HCT116 (cell line): ENCODE measurements around the gene CALN1. TPM values are rescaled to one million over a fixed set of nuclear protein-coding genes. Genes with fewer than 3 reads are reported as not detected.

Source experiments
- ATAC-seq: fragments of 200-7000 bp; cut with Tn5 transposase; 2 replicates; pipeline ENCODE4 v1.9.1; 2020; ENCODE audit warnings: mild to moderate bottlenecking, moderate library complexity
- BruUV-seq: library from RNA; stranded (reverse); fragments of 400-500 nt; replicated peaks from 2 replicates; lab custom pipeline; 2021; lab: Mats Ljungman, UMichigan
- CTCF ChIA-PET: fragments of 300-600 bp; sonication (Branson Sonifier 250); formaldehyde crosslinking; loops from one replicate; lab custom pipeline; 2021; ENCODE audit warnings: antibody characterized with exemption; lab: Charles Lee
- POLR2A ChIA-PET: fragments of 300-600, 350-600 bp; sonication (Branson Sonifier 250); formaldehyde crosslinking; loops from one replicate; lab custom pipeline; 2021; ENCODE audit warnings: antibody characterized with exemption; lab: Charles Lee
- RAD21 ChIA-PET, 2 experiments: fragments of 300-600 bp; sonication (Branson Sonifier 250); formaldehyde crosslinking; loops; one replicate each; lab custom pipeline; 2023; ENCODE audit warnings: low total read pairs in 2 of 2; ENCODE audit not compliant: uncharacterized antibody in 2 of 2, unreplicated experiment in 2 of 2, low non-redundant PET in 1 of 2; lab: Charles Lee
- DNase-seq: peaks from one replicate; pipeline ENCODE4 v3.0.0-alpha.2; 2010; ENCODE audit warnings: low read depth, low spot score
- H2AFZ ChIP-seq: fragments of 200-600 bp; shearing (Covaris generic), sonication (generic); 2 replicates; pipeline ENCODE4 v1.6.1; 2017; ENCODE audit warnings: low read depth, mixed run types, mixed read lengths, antibody characterized with exemption, low read length; ENCODE audit not compliant: poor library complexity, severe bottlenecking
- H3K27ac ChIP-seq: 2 replicates; pipeline ENCODE4 v1.5.1; 2012; ENCODE audit warnings: low read depth, low read length
- H3K27me3 ChIP-seq: fragments of 200-600 bp; sonication (generic); 2 replicates; pipeline ENCODE4 v1.6.1; 2016; ENCODE audit warnings: mixed run types, low read length, mixed read lengths; ENCODE audit not compliant: insufficient read depth
- H3K36me3 ChIP-seq, 2 experiments: fragments of 200-500 bp in 1 of 2; fragments of 200-600 bp in 1 of 2; sonication (Bioruptor generic) in 1 of 2; sonication (generic) in 1 of 2; 2 replicates each; pipeline versions ENCODE4 v1.5.1 to v1.6.1; 2014 to 2016; ENCODE audit warnings: low read length in 2 of 2, inconsistent platforms in 1 of 2, mixed read lengths in 1 of 2, mixed run types in 1 of 2; ENCODE audit not compliant: insufficient read depth in 2 of 2, control insufficient read depth in 1 of 2
- H3K4me1 ChIP-seq, 2 experiments: fragments of 200-600 bp in 1 of 2; sonication (generic) in 1 of 2; 2 replicates each; pipeline versions ENCODE4 v1.5.1 to v1.6.1; 2012 to 2017; ENCODE audit warnings: low read length in 2 of 2, inconsistent platforms in 1 of 2, mild to moderate bottlenecking in 1 of 2, mixed read lengths in 1 of 2, mixed run types in 1 of 2, moderate library complexity in 1 of 2; ENCODE audit not compliant: insufficient read depth in 2 of 2, control insufficient read depth in 1 of 2
- H3K4me2 ChIP-seq: fragments of 200-600 bp; sonication (generic); 2 replicates; pipeline ENCODE4 v1.6.1; 2017; ENCODE audit warnings: mixed run types, low read length, mixed read lengths
- H3K4me3 ChIP-seq, 2 experiments: fragments of 200-600 bp in 1 of 2; sonication (generic) in 1 of 2; replicated peaks in 1 of 2; 2 replicates each; pipeline ENCODE4 v1.5.1; 2011 to 2016; ENCODE audit warnings: low read length in 2 of 2, control low read depth in 1 of 2, low read depth in 1 of 2, mild to moderate bottlenecking in 1 of 2, mixed read lengths in 1 of 2, mixed run types in 1 of 2
- H3K79me2 ChIP-seq: fragments of 200-600 bp; sonication (generic); 2 replicates; pipeline ENCODE4 v1.6.1; 2017; ENCODE audit warnings: mild to moderate bottlenecking, mixed run types, low read length, moderate library complexity, mixed read lengths; ENCODE audit not compliant: insufficient read depth
- H3K9ac ChIP-seq: fragments of 200-600 bp; sonication (generic); 2 replicates; pipeline ENCODE4 v1.6.1; 2016; ENCODE audit warnings: low read length, mixed read lengths
- H3K9me2 ChIP-seq: fragments of 200-600 bp; sonication (generic), shearing (Covaris generic); 2 replicates; pipeline ENCODE4 v1.6.1; 2017; ENCODE audit warnings: mixed run types, mild to moderate bottlenecking, moderate library complexity; ENCODE audit not compliant: insufficient read depth
- H3K9me3 ChIP-seq, 2 experiments: fragments of 200-500 bp in 1 of 2; fragments of 200-600 bp in 1 of 2; sonication (Bioruptor generic) in 1 of 2; sonication (generic) in 1 of 2; 2 replicates each; pipeline ENCODE4 v1.6.1; 2014 to 2017; ENCODE audit warnings: low read length in 2 of 2, mixed read lengths in 2 of 2, inconsistent platforms in 1 of 2, low read depth in 1 of 2, mild to moderate bottlenecking in 1 of 2, mixed run types in 1 of 2, moderate library complexity in 1 of 2; ENCODE audit not compliant: control insufficient read depth in 1 of 2, insufficient read depth in 1 of 2
- H4K20me1 ChIP-seq: fragments of 200-600 bp; sonication (generic), shearing (Covaris generic); 2 replicates; pipeline ENCODE4 v1.6.1; 2017; ENCODE audit warnings: mixed run types, mild to moderate bottlenecking, moderate library complexity; ENCODE audit not compliant: insufficient read depth
- CEBPB ChIP-seq: IDR thresholded peaks from 2 replicates; pipeline ENCODE4 v1.6.1; 2012; ENCODE audit warnings: low read depth
- ELF1 ChIP-seq: IDR thresholded peaks from 2 replicates; pipeline ENCODE4 v1.6.1; 2012; ENCODE audit warnings: low read depth, borderline replicate concordance
- EZH2 ChIP-seq: fragments of 200-600 bp; sonication (generic); IDR thresholded peaks from 2 replicates; pipeline ENCODE4 v1.6.1; 2017; ENCODE audit warnings: antibody characterized with exemption, mixed run types
- EZH2phosphoT487 ChIP-seq: fragments of 200-600 bp; IDR thresholded peaks from 2 replicates; pipeline ENCODE4 v1.6.1; 2018; ENCODE audit warnings: antibody characterized with exemption, borderline replicate concordance
- FOSL1 ChIP-seq: IDR thresholded peaks from 2 replicates; pipeline ENCODE4 v1.6.1; 2012; ENCODE audit warnings: low read depth
- JUND ChIP-seq: IDR thresholded peaks from 2 replicates; pipeline ENCODE4 v1.6.1; 2012
- POLR2AphosphoS5 ChIP-seq: IDR thresholded peaks from 2 replicates; pipeline ENCODE4 v1.6.1; 2011; ENCODE audit warnings: mild to moderate bottlenecking, low read depth, low read length, moderate library complexity
- RAD21 ChIP-seq: IDR thresholded peaks from 2 replicates; pipeline ENCODE4 v1.6.1; 2012; ENCODE audit warnings: low read depth, mild to moderate bottlenecking
- SIN3A ChIP-seq: IDR thresholded peaks from 2 replicates; pipeline ENCODE4 v1.6.1; 2012; ENCODE audit warnings: low read depth
- SP1 ChIP-seq: IDR thresholded peaks from 2 replicates; pipeline ENCODE4 v1.6.1; 2012; ENCODE audit warnings: low read depth
- TCF7L2 ChIP-seq: IDR thresholded peaks from 2 replicates; pipeline ENCODE4 v1.7.0; 2011; ENCODE audit warnings: borderline replicate concordance, inconsistent platforms; ENCODE audit not compliant: insufficient read depth, insufficient read length; ENCODE audit errors: extremely low read depth
- YY1 ChIP-seq: IDR thresholded peaks from 2 replicates; pipeline ENCODE4 v1.6.1; 2011; ENCODE audit warnings: low read length, low read depth, moderate library complexity, mild to moderate bottlenecking; ENCODE audit not compliant: insufficient replicate concordance; ENCODE audit errors: extremely low read depth
- ZFX ChIP-seq: fragments of 450-650 bp; IDR thresholded peaks from 2 replicates; pipeline ENCODE4 v1.6.1; 2017
- intact Hi-C: fragments of 100-400 bp; cut with micrococcal nuclease; formaldehyde crosslinking; loops from 2 replicates; pipeline ENCODE4 v1.10.0; 2022
- total RNA-seq: library from RNA; stranded (reverse); gene quantifications from one replicate; pipeline ENCODE4 v1.2.1, GENCODE V29; 2021; ENCODE audit not compliant: unreplicated experiment
- TF ChIP-seq, protein P1 (sequence below): IDR thresholded peaks from 2 replicates; pipeline ENCODE4 v1.6.1; 2012; ENCODE audit warnings: low read depth
- TF ChIP-seq, protein P2 (sequence below): IDR thresholded peaks from 2 replicates; pipeline ENCODE4 v1.6.1; 2011; ENCODE audit warnings: mild to moderate bottlenecking, low read length, moderate library complexity; ENCODE audit not compliant: insufficient replicate concordance; ENCODE audit errors: extremely low read depth
- TF ChIP-seq, protein P3 (sequence below): IDR thresholded peaks from 2 replicates; pipeline ENCODE4 v1.6.1; 2012

CALN1 gene
- total RNA-seq, 1 experiment from 2014 or later: 0.17 TPM

DNA sequence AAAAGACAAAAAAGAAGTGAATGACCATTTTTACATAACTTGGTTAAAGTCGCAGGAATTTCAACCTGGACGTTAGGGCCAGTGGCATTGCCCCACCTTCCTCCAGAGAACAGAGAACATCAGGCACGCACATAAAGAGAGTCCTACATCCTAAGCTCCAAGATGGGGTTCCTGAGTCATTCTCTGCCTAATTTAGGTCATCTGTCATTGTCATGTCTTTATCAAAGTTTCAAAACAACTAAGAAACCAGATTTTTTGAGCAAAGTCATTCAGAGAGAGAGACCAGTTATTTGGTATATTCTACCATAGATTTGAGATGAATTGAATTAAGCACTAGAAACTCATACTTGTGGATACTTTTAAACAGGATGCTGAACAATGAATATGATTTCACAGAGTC is 241.7 kb downstream of the CALN1 start:
- ChIA-PET POLR2A (no interaction called here), RAD21 (no interaction called here), CTCF (no interaction called here)
- ATAC-seq (no peak), DNase-seq (no peak)
- H3K9me3 ChIP-seq: no peaks in the 10 kb centered on the region; a peak in 1 of 4 replicates
- no peaks in the 10 kb centered on the region for H3K9me2 ChIP-seq
- no peaks in the 10 kb centered on the region for H3K27me3 ChIP-seq
- BruUV-seq: no TSS peak
- intact Hi-C loops: no loop called here
- no peaks in the 10 kb centered on the region for H3K36me3 ChIP-seq
- TF ChIP-seq, protein P1, sequence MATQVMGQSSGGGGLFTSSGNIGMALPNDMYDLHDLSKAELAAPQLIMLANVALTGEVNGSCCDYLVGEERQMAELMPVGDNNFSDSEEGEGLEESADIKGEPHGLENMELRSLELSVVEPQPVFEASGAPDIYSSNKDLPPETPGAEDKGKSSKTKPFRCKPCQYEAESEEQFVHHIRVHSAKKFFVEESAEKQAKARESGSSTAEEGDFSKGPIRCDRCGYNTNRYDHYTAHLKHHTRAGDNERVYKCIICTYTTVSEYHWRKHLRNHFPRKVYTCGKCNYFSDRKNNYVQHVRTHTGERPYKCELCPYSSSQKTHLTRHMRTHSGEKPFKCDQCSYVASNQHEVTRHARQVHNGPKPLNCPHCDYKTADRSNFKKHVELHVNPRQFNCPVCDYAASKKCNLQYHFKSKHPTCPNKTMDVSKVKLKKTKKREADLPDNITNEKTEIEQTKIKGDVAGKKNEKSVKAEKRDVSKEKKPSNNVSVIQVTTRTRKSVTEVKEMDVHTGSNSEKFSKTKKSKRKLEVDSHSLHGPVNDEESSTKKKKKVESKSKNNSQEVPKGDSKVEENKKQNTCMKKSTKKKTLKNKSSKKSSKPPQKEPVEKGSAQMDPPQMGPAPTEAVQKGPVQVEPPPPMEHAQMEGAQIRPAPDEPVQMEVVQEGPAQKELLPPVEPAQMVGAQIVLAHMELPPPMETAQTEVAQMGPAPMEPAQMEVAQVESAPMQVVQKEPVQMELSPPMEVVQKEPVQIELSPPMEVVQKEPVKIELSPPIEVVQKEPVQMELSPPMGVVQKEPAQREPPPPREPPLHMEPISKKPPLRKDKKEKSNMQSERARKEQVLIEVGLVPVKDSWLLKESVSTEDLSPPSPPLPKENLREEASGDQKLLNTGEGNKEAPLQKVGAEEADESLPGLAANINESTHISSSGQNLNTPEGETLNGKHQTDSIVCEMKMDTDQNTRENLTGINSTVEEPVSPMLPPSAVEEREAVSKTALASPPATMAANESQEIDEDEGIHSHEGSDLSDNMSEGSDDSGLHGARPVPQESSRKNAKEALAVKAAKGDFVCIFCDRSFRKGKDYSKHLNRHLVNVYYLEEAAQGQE: no peak
- TF ChIP-seq SP1: no peak
- no peak for TF ChIP-seq EZH2phosphoT487
- no peak for TF ChIP-seq CEBPB
- no peak for TF ChIP-seq RAD21
- TF ChIP-seq YY1: no peak
- TF ChIP-seq, protein P2, sequence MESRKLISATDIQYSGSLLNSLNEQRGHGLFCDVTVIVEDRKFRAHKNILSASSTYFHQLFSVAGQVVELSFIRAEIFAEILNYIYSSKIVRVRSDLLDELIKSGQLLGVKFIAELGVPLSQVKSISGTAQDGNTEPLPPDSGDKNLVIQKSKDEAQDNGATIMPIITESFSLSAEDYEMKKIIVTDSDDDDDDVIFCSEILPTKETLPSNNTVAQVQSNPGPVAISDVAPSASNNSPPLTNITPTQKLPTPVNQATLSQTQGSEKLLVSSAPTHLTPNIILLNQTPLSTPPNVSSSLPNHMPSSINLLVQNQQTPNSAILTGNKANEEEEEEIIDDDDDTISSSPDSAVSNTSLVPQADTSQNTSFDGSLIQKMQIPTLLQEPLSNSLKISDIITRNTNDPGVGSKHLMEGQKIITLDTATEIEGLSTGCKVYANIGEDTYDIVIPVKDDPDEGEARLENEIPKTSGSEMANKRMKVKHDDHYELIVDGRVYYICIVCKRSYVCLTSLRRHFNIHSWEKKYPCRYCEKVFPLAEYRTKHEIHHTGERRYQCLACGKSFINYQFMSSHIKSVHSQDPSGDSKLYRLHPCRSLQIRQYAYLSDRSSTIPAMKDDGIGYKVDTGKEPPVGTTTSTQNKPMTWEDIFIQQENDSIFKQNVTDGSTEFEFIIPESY: no peak
- no peak for TF ChIP-seq POLR2AphosphoS5
- no peak for TF ChIP-seq JUND
- TF ChIP-seq FOSL1: no peak
- TF ChIP-seq ELF1: no peak
- no peak for TF ChIP-seq ZFX
- TF ChIP-seq EZH2: no peak
- no peak for TF ChIP-seq TCF7L2
- no peak for TF ChIP-seq SIN3A
- TF ChIP-seq, protein P3, sequence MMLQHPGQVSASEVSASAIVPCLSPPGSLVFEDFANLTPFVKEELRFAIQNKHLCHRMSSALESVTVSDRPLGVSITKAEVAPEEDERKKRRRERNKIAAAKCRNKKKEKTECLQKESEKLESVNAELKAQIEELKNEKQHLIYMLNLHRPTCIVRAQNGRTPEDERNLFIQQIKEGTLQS: no peak
- no peak overlapping the region for H3K27ac ChIP-seq
- H3K4me1 ChIP-seq: no peaks in the 10 kb centered on the region
- no peak overlapping the region for H3K4me2 ChIP-seq
- H4K20me1 ChIP-seq: no peaks in the 10 kb centered on the region
- H3K9ac ChIP-seq: no peak overlapping the region
- H3K4me3 ChIP-seq: no peak overlapping the region
- H2AFZ ChIP-seq: no peak overlapping the region
- no peaks in the 10 kb centered on the region for H3K79me2 ChIP-seq
